GM18502 (cell line): Measurements from ENCODE around the gene TSPEAR.
"Not testable (repeated sequence)": the region's sequence is repeated elsewhere in the genome, so short reads cannot be mapped to it uniquely, and the experiment has no call there.

Source experiments
- ATAC-seq: cut with Tn5 transposase; IDR thresholded peaks from one replicate; pipeline ENCODE4 v1.9.1; 2021; ENCODE audit warnings: mild to moderate bottlenecking; ENCODE audit not compliant: unreplicated experiment, poor library complexity

TSPEAR gene

GRCh38 chr21:44596068-44596725, 115.2 kb downstream of the TSPEAR start:
- no peak for ATAC-seq

GRCh38 chr21:44595524-44595923, 115.8 kb downstream of the TSPEAR start:
- ATAC-seq: no peak

DNA sequence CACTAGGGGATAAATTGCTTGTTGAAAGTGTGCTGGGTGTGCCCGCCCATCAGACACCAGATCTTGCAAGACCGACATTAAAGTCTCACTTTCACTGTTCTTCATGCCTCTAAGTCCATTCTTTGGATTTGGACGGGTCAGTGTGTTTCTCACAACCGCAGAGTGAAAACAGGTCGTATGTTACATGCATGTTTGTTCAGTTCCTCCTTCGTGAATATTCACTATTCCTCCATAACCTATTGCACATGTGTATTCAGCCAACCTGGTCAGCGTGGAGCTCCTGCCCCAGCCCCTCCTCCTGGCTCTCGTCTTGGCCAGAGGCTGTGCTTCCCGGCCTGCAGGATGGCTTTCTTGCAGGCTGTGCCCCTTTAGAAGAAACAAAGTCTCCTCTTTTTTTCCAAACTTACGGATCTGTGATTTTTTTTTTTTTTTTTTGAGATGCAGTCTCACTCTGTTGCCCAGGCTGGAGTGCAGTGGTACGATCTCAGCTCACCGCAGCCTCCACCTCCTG, 116.9 kb downstream of the TSPEAR start:
- no peak for ATAC-seq

- ATAC-seq: no peak
Observed at GRCh38 chr21:44593598-44594405, 117.6 kb downstream of the TSPEAR start.

- ATAC-seq: no peak
Observed at GRCh38 chr21:44592446-44593311, 118.7 kb downstream of the TSPEAR start, which contains the start of gene KRTAP10-6. Gene KRTAP10-6, minus strand, starts transcription at chr21:44592505. Its CDS starts 21 bp downstream, at chr21:44592484.

DNA sequence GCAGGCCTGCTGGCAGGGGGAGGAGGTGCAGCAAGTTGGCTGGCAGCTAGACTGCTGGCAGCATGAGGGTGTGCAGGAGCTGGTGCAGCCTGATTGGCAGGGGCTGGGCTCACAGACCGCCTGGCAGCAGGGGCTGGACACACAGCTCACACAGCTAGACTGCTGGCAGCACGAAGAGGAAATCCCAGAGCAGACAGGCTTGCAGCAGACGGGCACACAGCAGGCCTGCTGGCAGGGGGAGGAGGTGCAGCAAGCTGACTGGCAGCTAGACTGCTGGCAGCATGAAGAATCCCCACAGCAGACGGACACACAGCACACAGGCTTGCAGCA, 119.6 kb downstream of the TSPEAR start:
- ATAC-seq: not testable (repeated sequence)

- ATAC-seq: not testable (repeated sequence)
Observed at GRCh38 chr21:44590897-44591800, 120.2 kb downstream of the TSPEAR start.

DNA sequence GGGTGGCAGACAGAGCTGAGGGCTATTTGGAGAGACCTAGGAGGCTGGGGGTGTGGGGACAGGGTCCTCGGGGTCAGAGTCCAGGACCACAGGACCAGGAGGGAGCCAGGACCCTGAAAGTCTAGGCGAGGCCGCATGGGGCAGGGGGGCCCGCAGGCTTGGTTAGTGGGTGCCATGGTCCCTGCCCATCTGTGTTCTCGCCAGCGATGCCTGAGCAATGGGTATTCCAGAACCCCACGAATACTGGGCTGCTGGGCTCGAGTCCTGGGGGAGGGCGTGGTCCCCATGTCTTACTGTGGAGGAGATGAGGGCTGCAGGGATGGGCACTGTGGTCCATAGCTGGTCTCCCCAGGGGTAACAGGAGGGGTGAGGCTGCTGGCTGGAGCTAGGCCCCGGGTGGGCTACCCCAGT, 121.1 kb downstream of the TSPEAR start:
- no peak for ATAC-seq

DNA sequence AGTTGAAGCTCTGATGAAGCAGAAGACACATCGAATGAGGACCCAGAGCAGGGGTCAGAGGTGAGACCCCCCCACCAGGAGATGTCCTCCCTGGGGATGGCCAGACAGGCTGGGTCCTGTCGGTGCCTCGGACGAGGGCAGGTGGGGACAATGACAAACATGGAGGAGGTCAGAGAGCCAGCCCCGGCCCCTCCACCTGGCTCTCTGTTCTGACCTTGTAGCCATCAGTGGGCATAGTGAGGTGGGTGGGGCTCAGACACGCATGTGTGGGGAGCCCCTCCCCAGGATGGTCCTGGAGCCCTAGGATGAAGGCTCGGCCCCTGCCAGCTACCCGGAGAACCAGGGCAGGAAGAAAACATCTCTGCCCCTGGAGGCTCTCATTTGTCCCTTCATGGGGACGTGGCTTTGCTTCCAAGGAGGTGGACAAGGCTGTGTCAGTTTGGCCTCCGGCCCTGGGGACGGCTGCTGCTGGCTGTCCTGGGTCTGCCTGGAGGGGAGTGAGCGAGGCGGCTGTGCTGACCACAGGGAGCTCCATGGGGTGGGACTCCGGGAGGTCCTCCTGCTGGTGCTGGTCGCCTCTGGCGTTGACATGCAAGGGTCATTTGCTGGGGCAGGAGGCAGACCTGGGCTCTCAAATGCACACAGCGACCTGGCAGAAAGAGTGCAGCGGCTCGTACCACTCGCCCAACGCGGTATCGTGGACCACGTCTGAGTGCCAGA, 121.6 kb downstream of the TSPEAR start:
- no peak for ATAC-seq

- no peak for ATAC-seq
Observed at GRCh38 chr21:44589094-44589493, 122.3 kb downstream of the TSPEAR start.

GRCh38 chr21:44585892-44586291, 125.5 kb downstream of the TSPEAR start:
- ATAC-seq: no peak

GRCh38 chr21:44583800-44584147, 127.6 kb downstream of the TSPEAR start:
- no peak for ATAC-seq

GRCh38 chr21:44583089-44583799, 128.1 kb downstream of the TSPEAR start:
- no peak for ATAC-seq

- no peak for ATAC-seq
Observed at GRCh38 chr21:44582055-44582454, 129.3 kb downstream of the TSPEAR start.

DNA sequence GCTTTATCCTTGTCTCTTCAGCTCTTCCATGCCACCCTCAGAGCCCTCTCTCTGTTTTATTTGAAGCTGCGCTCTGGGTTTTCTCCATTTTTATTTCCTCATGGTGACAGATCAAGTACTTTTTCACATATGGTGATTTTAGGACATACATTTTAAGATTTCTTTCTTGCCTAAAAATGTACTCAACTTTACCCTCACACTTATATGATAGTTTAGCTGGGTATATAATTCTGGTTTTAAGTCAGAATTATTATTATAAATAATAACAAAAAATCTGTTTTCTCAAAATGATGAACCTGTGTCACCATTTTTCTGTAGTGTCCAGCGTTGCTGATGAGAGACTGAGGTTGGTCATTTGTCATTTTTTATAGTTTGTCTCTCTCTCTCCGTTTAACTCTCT, 130.2 kb downstream of the TSPEAR start:
- no peak for ATAC-seq

DNA sequence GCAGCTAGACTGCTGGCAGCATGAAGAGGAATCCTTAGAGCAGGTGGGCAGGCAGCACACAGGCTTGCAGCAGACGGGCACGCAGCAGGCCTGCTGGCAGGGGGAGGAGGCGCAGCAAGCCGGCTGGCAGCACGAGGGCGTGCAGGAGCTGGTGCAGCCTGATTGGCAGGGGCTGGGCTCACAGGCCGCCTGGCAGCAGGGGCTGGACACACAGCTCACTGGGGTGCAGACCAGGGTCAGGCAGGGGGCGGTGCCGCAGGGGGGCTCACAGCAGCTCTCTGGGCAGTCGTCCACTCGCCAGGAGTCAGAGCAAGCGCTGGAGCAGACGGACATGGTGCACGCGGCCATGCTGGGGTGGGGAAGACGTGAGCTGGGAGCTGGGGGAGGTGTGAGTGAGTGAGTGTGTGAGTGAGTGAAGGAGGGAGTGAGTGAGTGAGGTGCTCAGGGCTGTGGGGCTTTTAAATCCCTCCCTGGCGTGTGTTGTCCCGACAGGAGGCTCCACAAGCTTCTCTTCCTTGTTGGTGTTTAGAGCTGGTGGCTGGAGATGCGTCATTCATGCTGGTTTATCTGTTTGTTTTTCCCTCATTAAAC, 131.0 kb downstream of the TSPEAR start, which contains the start of gene KRTAP10-5:
Gene KRTAP10-5 (minus strand): TSS at position 374 of the 591 bp plus-strand sequence. CDS start 26 bp downstream, at position 348.
- ATAC-seq: not testable (repeated sequence)

GRCh38 chr21:44579833-44580144, 131.6 kb downstream of the TSPEAR start:
- ATAC-seq: no peak
